Panc1 (cell line): ENCODE results near the gene TACO1. TPM values are rescaled to one million over a fixed set of nuclear protein-coding genes. Genes with fewer than 3 reads are reported as not detected.
A peak's percentile ranks its signal among the peaks of the same experiment; 100 is the strongest.

Experiments used
- ATAC-seq: fragments of 200-7000 bp; cut with Tn5 transposase; 2 replicates; pipeline ENCODE4 v1.9.1; 2020; ENCODE audit warnings: mild to moderate bottlenecking, moderate library complexity
- Bru-seq: library from RNA; stranded (reverse); fragments of 400-500 nt; gene quantifications from one replicate; lab custom pipeline; 2021; lab: Mats Ljungman, UMichigan
- BruChase-seq, 2 experiments: library from RNA; stranded (reverse); fragments of 400-500 nt; gene quantifications; one replicate each; lab custom pipeline; 2021; lab: Mats Ljungman, UMichigan
- BruUV-seq: library from RNA; stranded (reverse); fragments of 400-500 nt; replicated peaks from 2 replicates; lab custom pipeline; 2021; lab: Mats Ljungman, UMichigan
- CTCF ChIA-PET: fragments of 300-600 bp; sonication (Branson Sonifier 250); formaldehyde crosslinking; loops from one replicate; lab custom pipeline; 2022; ENCODE audit warnings: antibody characterized with exemption; lab: Charles Lee
- POLR2A ChIA-PET: fragments of 300-600 bp; sonication (Branson Sonifier 250); formaldehyde crosslinking; loops from one replicate; lab custom pipeline; 2022; ENCODE audit warnings: antibody characterized with exemption; lab: Charles Lee
- DNase-seq: peaks from one replicate; pipeline ENCODE4 v3.0.0-alpha.2; 2010; ENCODE audit warnings: low read depth, low spot score
- H3K27ac ChIP-seq: 2 replicates; pipeline ENCODE4 v1.5.1; 2011; ENCODE audit warnings: mild to moderate bottlenecking, low read length, inconsistent platforms
- H3K27me3 ChIP-seq: fragments of 200-500 bp; sonication (Bioruptor generic); 2 replicates; pipeline ENCODE4 v1.6.0; 2014; ENCODE audit warnings: low read length, inconsistent platforms; ENCODE audit not compliant: control insufficient read depth, insufficient read depth
- H3K36me3 ChIP-seq: fragments of 200-500 bp; sonication (Bioruptor generic); 2 replicates; pipeline ENCODE4 v1.5.1; 2014; ENCODE audit warnings: inconsistent platforms, mild to moderate bottlenecking, low read length, moderate library complexity; ENCODE audit not compliant: control insufficient read depth, insufficient read depth
- H3K4me1 ChIP-seq: 2 replicates; pipeline ENCODE4 v1.5.1; 2011; ENCODE audit warnings: inconsistent platforms, mild to moderate bottlenecking, low read length, moderate library complexity; ENCODE audit not compliant: control insufficient read depth, insufficient read depth
- H3K4me3 ChIP-seq, 2 experiments: 2 replicates each; pipeline ENCODE4 v1.5.1; 2011 to 2012; ENCODE audit warnings: low read depth in 2 of 2, low read length in 2 of 2, mild to moderate bottlenecking in 2 of 2, inconsistent platforms in 1 of 2, moderate library complexity in 1 of 2
- H3K9me3 ChIP-seq: fragments of 200-500 bp; sonication (Bioruptor generic); 2 replicates; pipeline ENCODE4 v1.5.1; 2014; ENCODE audit warnings: low read depth, mild to moderate bottlenecking, inconsistent platforms, low read length, moderate library complexity; ENCODE audit not compliant: control insufficient read depth, insufficient read depth
- POLR2AphosphoS5 ChIP-seq: IDR thresholded peaks from 2 replicates; pipeline ENCODE4 v1.6.1; 2012; ENCODE audit warnings: mild to moderate bottlenecking, low read depth, low read length, moderate library complexity
- SIN3A ChIP-seq: IDR thresholded peaks from 2 replicates; pipeline ENCODE4 v1.6.1; 2012; ENCODE audit warnings: low read depth, mild to moderate bottlenecking, low read length, moderate library complexity, borderline replicate concordance; ENCODE audit not compliant: insufficient read depth
- TCF7L2 ChIP-seq: IDR thresholded peaks from 2 replicates; pipeline ENCODE4 v1.6.1; 2011; ENCODE audit warnings: mild to moderate bottlenecking, low read depth, low read length, inconsistent platforms
- in situ Hi-C: cut with HindIII; loops from 2 replicates; pipeline ENCODE4 v1.10.0; 2016; ENCODE audit warnings: low sequenced_read_pairs, low pct_unique_long_range_greater_than_20kb
- intact Hi-C: fragments of 100-400 bp; cut with micrococcal nuclease; formaldehyde crosslinking; loops from one replicate; pipeline ENCODE4 v1.10.0; 2022; ENCODE audit not compliant: unreplicated experiment
- long read RNA-seq: library from polyadenylated mRNA; unstranded; transcript quantifications from one replicate; pipeline ENCODE4 v2.0.0, GENCODE V29; 2021; ENCODE audit not compliant: unreplicated experiment
- polyA plus RNA-seq: library from polyadenylated mRNA; unstranded; fragments of >200 nt; gene quantifications from one replicate; pipeline ENCODE4 v1.2.1, GENCODE V29; 2012; ENCODE audit warnings: missing spikeins; ENCODE audit not compliant: insufficient read length
- total RNA-seq: library from RNA; stranded (reverse); gene quantifications from one replicate; pipeline ENCODE4 v1.2.1, GENCODE V29; 2021; ENCODE audit not compliant: unreplicated experiment
- TF ChIP-seq, protein P1 (sequence below), 2 experiments: IDR thresholded peaks; 2 replicates each; pipeline ENCODE4 v1.6.1; 2011 to 2012; ENCODE audit warnings: low read depth in 2 of 2, control low read depth in 1 of 2, low read length in 1 of 2, mild to moderate bottlenecking in 1 of 2, moderate library complexity in 1 of 2; ENCODE audit not compliant: insufficient read depth in 1 of 2
- TF ChIP-seq, protein P2 (sequence below): fragments of 450-650 bp; IDR thresholded peaks from 2 replicates; pipeline ENCODE4 v1.5.1; 2017; ENCODE audit warnings: mild to moderate bottlenecking

The TACO1 gene
- total RNA-seq: 17.9 TPM
- 18.6 TPM for polyA plus RNA-seq
- Bru-seq, nascent RNA: percentile 55 among the genes with signal in this experiment
- BruChase-seq, experiment 1, labeled RNA remaining after a 2-hour chase: percentile 64 among the genes with signal in this experiment
- percentile 67 among the genes with signal in this experiment for BruChase-seq, experiment 2, labeled RNA remaining after a 6-hour chase
- long read RNA-seq, transcript TACO1-201 (5 exons, 1,469 nt): major isoform, 14 of 16 reads
- long read RNA-seq, partial matches to known transcripts: 2 of 16 reads
- long read RNA-seq, other reads (novel, unspliced or antisense): 0 of 16 reads

DNA sequence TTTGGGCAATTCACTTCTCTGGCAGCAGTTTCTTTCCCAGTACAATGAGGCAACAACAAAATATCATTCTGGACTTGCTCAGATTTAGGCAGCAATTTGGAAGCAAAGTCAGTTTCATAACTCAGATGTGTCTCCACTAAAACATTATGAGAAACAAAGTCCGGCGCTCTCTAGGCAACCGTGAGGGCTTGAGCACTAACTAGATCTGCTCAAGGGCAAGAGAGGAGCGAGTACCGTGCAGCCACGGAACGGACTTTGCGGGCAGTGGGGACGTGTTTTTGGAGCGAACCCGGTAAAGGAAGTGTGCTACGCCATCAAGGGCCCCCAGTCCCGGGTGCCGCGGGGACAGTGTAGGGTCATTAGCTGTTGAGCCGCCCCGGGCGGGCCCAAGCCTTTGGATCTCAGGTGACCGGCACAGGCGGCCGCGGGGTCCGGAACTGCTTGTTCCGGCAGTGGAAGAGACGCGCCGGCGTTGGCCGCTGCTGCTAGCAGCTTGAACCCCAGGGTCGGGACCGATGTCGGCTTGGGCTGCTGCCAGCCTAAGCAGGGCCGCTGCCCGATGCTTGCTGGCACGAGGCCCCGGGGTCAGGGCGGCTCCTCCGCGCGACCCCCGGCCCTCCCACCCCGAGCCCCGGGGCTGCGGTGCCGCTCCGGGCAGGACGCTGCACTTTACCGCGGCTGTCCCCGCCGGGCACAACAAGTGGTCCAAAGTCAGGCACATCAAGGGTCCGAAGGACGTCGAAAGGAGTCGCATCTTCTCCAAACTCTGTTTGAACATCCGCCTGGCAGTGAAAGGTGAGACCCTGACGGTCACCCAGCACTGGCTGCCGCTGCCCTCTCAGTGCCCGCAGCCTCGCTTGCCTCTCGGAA lies at the start of gene TACO1:
TSS of gene TACO1 (plus strand) at position 327 of the 870 bp plus-strand sequence. CDS start at position 516, 189 bp downstream.
- POLR2A ChIA-PET: interaction anchor here (0.6 kb wide), 1 partner anchor 28 kb away, joined by 10 read pairs; no protein-coding TSS in a partner anchor
- H3K27ac ChIP-seq: peak within 1 kb of the TSS; percentile 86
- H3K36me3 ChIP-seq: peaks cover 7% of the 10 kb centered on the region
- in situ Hi-C loops (no loop called here), intact Hi-C loops (no loop called here)
- no peaks in the 10 kb centered on the region for H3K9me3 ChIP-seq
- peak; percentile 98 for ATAC-seq
- no peaks in the 10 kb centered on the region for H3K27me3 ChIP-seq
- DNase-seq: peak; percentile 24
- no TSS peak for BruUV-seq
- peaks cover 8% of the 10 kb centered on the region for H3K4me1 ChIP-seq
- CTCF ChIA-PET: interaction anchor here (0.6 kb wide), 1 partner anchor 14 kb away, joined by 3 read pairs; no protein-coding TSS in a partner anchor
- H3K4me3 ChIP-seq: peak within 1 kb of the TSS; percentile 75 to 76
- TF ChIP-seq POLR2AphosphoS5: peak; percentile 81
- 0 out of 2 replicates have a peak, but pooled peaks have one; percentile 19 for TF ChIP-seq TCF7L2
- TF ChIP-seq, protein P1, sequence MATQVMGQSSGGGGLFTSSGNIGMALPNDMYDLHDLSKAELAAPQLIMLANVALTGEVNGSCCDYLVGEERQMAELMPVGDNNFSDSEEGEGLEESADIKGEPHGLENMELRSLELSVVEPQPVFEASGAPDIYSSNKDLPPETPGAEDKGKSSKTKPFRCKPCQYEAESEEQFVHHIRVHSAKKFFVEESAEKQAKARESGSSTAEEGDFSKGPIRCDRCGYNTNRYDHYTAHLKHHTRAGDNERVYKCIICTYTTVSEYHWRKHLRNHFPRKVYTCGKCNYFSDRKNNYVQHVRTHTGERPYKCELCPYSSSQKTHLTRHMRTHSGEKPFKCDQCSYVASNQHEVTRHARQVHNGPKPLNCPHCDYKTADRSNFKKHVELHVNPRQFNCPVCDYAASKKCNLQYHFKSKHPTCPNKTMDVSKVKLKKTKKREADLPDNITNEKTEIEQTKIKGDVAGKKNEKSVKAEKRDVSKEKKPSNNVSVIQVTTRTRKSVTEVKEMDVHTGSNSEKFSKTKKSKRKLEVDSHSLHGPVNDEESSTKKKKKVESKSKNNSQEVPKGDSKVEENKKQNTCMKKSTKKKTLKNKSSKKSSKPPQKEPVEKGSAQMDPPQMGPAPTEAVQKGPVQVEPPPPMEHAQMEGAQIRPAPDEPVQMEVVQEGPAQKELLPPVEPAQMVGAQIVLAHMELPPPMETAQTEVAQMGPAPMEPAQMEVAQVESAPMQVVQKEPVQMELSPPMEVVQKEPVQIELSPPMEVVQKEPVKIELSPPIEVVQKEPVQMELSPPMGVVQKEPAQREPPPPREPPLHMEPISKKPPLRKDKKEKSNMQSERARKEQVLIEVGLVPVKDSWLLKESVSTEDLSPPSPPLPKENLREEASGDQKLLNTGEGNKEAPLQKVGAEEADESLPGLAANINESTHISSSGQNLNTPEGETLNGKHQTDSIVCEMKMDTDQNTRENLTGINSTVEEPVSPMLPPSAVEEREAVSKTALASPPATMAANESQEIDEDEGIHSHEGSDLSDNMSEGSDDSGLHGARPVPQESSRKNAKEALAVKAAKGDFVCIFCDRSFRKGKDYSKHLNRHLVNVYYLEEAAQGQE (IDR thresholded peaks at IDR 0.05; ENCODE audit: insufficient read depth in 1 of 2, low read depth in 2 of 2, low read length in 1 of 2): no peak
- TF ChIP-seq, protein P2, sequence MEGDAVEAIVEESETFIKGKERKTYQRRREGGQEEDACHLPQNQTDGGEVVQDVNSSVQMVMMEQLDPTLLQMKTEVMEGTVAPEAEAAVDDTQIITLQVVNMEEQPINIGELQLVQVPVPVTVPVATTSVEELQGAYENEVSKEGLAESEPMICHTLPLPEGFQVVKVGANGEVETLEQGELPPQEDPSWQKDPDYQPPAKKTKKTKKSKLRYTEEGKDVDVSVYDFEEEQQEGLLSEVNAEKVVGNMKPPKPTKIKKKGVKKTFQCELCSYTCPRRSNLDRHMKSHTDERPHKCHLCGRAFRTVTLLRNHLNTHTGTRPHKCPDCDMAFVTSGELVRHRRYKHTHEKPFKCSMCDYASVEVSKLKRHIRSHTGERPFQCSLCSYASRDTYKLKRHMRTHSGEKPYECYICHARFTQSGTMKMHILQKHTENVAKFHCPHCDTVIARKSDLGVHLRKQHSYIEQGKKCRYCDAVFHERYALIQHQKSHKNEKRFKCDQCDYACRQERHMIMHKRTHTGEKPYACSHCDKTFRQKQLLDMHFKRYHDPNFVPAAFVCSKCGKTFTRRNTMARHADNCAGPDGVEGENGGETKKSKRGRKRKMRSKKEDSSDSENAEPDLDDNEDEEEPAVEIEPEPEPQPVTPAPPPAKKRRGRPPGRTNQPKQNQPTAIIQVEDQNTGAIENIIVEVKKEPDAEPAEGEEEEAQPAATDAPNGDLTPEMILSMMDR: no peak
- TF ChIP-seq SIN3A: peak; percentile 77; the same call in 1 of the 2 replicates

DNA sequence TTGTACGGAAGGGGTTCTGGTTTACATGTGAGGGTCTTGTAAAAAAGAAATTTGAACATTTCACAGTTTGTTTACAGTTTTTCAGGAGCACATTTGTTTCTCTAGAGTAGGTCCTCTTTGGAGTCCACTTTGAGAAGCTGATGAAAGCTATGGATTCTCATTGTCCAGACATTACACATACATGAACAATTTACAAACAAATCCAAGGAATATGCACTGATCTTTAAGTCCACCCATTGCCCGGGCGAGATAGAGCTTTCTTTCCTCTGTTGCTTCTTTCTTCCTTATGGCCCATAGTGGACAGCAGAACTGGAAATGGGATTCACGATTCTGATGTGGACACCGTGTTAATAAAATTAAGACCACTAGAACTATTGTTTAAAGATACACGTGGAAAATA lies 48.5 kb upstream of the TACO1 start:
- no peak for ATAC-seq
- no peaks in the 10 kb centered on the region for H3K27me3 ChIP-seq
- peak overlapping the region; percentile 1; the same call in 1 of the 2 replicates for H3K27ac ChIP-seq
- no peak for DNase-seq
- BruUV-seq: no TSS peak
- H3K36me3 ChIP-seq: peaks cover 4% of the 10 kb centered on the region; the same call in 1 of the 2 replicates
- peaks cover 6% of the 10 kb centered on the region; the same call in 1 of the 2 replicates for H3K9me3 ChIP-seq
- TF ChIP-seq, protein P1 (IDR thresholded peaks at IDR 0.05; ENCODE audit: insufficient read depth in 1 of 2, low read depth in 2 of 2, low read length in 1 of 2): no peak
- TF ChIP-seq, protein P2: no peak
- CTCF ChIA-PET: interaction anchor here (0.6 kb wide), 1 partner anchor 127 kb away, joined by 5 read pairs; no protein-coding TSS in a partner anchor
- H3K4me1 ChIP-seq: peaks cover 12% of the 10 kb centered on the region
- in situ Hi-C loops (no loop called here), intact Hi-C loops (no loop called here)
- peak overlapping the region; percentile 79 to 88 for H3K4me3 ChIP-seq
- POLR2A ChIA-PET: no interaction called here
